GM19099 (cell line): ENCODE data around the gene HTT.

Experiments
- POLR2A ChIP-seq: IDR thresholded peaks from 3 replicates; pipeline ENCODE4 v1.6.1; 2011; ENCODE audit warnings: low read depth; ENCODE audit not compliant: insufficient read length; ENCODE audit errors: extremely low read depth

HTT gene

GRCh38 chr4:3067473-3068001, 6.9 kb upstream of the HTT start:
- no peak for TF ChIP-seq POLR2A

GRCh38 chr4:3069661-3070199, 4.8 kb upstream of the HTT start:
- TF ChIP-seq POLR2A, result no peak

GRCh38 chr4:3070709-3071500, 3.6 kb upstream of the HTT start:
- TF ChIP-seq POLR2A, result no peak

GRCh38 chr4:3071811-3072210, 2.7 kb upstream of the HTT start:
- TF ChIP-seq POLR2A, result no peak

- peak; percentile 63 for TF ChIP-seq POLR2A
These were observed 1.1 kb upstream of the HTT start for GRCh38 chr4:3073158-3074077.

- TF ChIP-seq POLR2A, result peak; percentile 69
These were observed 568 bp downstream of the HTT start for GRCh38 chr4:3074846-3075651.

GRCh38 chr4:3075652-3075981, 1.1 kb downstream of the HTT start:
- TF ChIP-seq POLR2A, result peak; percentile 63

- TF ChIP-seq POLR2A, result peak; percentile 53
These were observed 3.3 kb downstream of the HTT start for GRCh38 chr4:3077796-3078195.

- TF ChIP-seq POLR2A, result no peak
These were observed 5.2 kb downstream of the HTT start for GRCh38 chr4:3079694-3080123.

GRCh38 chr4:3082925-3083515, 8.5 kb downstream of the HTT start:
- TF ChIP-seq POLR2A, result no peak

- no peak for TF ChIP-seq POLR2A
These were observed 9.3 kb downstream of the HTT start for GRCh38 chr4:3083732-3084131.

- no peak for TF ChIP-seq POLR2A
These were observed 11.6 kb downstream of the HTT start for GRCh38 chr4:3085948-3086670.

- no peak for TF ChIP-seq POLR2A
These were observed 12.8 kb downstream of the HTT start for GRCh38 chr4:3087115-3087797.
